ENCODE measurements around the gene NOX4.

- TF ChIP-seq CTCF (IDR thresholded peaks at IDR 0.05; ENCODE audit: low read length) (peak; percentile 25; the same call in 1 of the 2 replicates), EZH2 (IDR thresholded peaks at IDR 0.05; ENCODE audit: borderline replicate concordance, low read length) (no peak)
These were observed 85.5 kb downstream of the NOX4 start for GRCh38 chr11:89405629-89406028.

Data from OCI-LY1 (cell line).